GM19035 (cell line): Measurements from ENCODE around the gene HBD.

Source experiments
- ATAC-seq: cut with Tn5 transposase; IDR thresholded peaks from one replicate; pipeline ENCODE4 v1.9.1; 2021; ENCODE audit not compliant: unreplicated experiment

The HBD gene

DNA sequence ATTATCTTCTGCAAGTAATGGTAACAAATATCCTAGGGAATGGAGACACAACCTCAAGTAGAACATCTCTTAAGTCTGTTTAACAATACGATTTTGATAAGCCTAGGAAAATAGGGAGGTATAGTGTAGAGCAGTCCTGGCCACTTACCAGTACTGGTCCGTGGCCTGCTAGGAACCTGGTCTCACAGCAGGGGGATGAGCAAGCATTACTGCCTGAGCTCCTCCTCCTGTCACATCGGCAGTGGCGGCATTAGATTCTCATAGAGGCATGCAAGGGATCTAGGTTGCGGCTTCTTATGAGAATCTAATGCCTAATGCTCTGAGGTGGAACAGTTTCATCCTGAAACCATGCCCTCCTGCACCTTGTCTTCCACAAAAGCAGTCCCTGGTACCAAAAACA, 38.2 kb downstream of the HBD start:
- ATAC-seq = no peak

DNA sequence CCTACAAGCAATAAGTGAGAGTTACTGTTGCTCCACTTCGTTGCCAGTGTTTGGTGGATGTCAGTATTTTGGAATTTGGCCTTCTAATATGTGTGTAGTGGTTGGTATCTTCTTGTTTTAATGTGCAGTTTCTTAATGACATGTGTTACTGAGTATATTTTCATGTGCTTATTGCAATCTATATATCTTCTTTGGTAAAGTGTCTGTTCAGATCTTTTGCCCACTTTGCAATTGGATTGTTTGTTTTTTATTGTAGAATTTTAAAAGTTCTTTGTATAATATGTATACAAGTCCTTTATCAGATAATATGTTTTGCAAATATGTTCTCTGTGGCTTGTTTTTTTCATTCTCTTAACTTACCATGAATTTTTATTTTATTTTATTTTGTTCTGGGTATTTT, 41.5 kb downstream of the HBD start:
- ATAC-seq = no peak

DNA sequence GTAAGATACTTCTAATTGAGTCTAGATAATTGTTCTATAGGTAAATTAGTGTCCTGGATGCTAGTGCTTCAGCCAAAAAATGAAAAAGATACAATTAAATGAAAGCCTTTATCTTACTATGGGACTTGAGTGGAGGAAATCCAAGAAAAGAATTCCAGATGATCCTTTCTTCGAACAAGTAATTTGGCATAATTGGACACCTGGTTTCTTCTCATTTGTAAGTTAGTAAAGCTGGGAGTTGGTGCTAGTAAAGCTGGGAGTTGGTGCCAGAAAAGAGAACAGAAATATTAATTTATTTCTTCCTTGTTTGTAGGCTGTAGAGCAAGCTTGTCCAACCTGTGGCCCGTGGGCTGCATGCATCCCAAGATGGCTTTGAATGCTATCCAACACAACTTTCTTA, 46.1 kb downstream of the HBD start:
- ATAC-seq = no peak
